OCI-M2 (cell line): ENCODE results near the gene FAM3B.
"Not testable (repeated sequence)": the region's sequence is repeated elsewhere in the genome, so short reads cannot be mapped to it uniquely, and the experiment has no call there.

ENCODE experiments used
- DNase-seq: peaks from one replicate; lab custom pipeline; 2025; ENCODE audit not compliant: unreplicated experiment; lab: John Stamatoyannopoulos, UW

The FAM3B gene

GRCh38 chr21:41349619-41350390, 33.2 kb downstream of the FAM3B start:
- DNase-seq = no peak

- DNase-seq = no peak
Measured at GRCh38 chr21:41350436-41351155, 34.0 kb downstream of the FAM3B start.

GRCh38 chr21:41357546-41357945, 40.9 kb downstream of the FAM3B start:
- DNase-seq = no peak

GRCh38 chr21:41358193-41359166, 41.9 kb downstream of the FAM3B start:
- no peak for DNase-seq

GRCh38 chr21:41359286-41359685, 42.7 kb downstream of the FAM3B start:
- DNase-seq = no peak

- not testable (repeated sequence) for DNase-seq
Measured at GRCh38 chr21:41359754-41360071, 43.1 kb downstream of the FAM3B start.

- DNase-seq = no peak
Measured at GRCh38 chr21:41360072-41360821, 43.6 kb downstream of the FAM3B start.

GRCh38 chr21:41361053-41361785, 44.6 kb downstream of the FAM3B start:
- DNase-seq = no peak

GRCh38 chr21:41361786-41362604, 45.4 kb downstream of the FAM3B start, which contains the start of gene MX2:
TSS of gene MX2 (plus strand) at chr21:41362027. CDS start at chr21:41376907, 14,880 bp downstream.
- DNase-seq = no peak

- no peak for DNase-seq
Measured at GRCh38 chr21:41362605-41363369, 46.2 kb downstream of the FAM3B start.

- DNase-seq = no peak
Measured at GRCh38 chr21:41363370-41364270, 47.0 kb downstream of the FAM3B start.

- no peak for DNase-seq
Measured at GRCh38 chr21:41364308-41364707, 47.7 kb downstream of the FAM3B start.

GRCh38 chr21:41365377-41366107, 48.9 kb downstream of the FAM3B start:
- DNase-seq = no peak

- no peak for DNase-seq
Measured at GRCh38 chr21:41366522-41367151, 50.0 kb downstream of the FAM3B start.

- DNase-seq = no peak
Measured at GRCh38 chr21:41367301-41367944, 50.8 kb downstream of the FAM3B start.
